ENCODE data around the gene DNMT3B. TPM values are rescaled to one million over a fixed set of nuclear protein-coding genes. Genes with fewer than 3 reads are reported as not detected.

Gene DNMT3B
- total and polyA plus RNA-seq, 9 of the 15 experiments (the other 6 are each of a cell fraction or from before 2014, with no cell fraction given), result 9.3 to 74.8 (median 49.1) TPM

GRCh38 chr20:32764005-32764960, 2.1 kb downstream of the DNMT3B start (continued):
- TF ChIP-seq ZFP91 (CRISPR knock-in tag; IDR thresholded peaks at IDR 0.05), result peak; percentile 10; the same call in 1 of the 2 replicates
- TF ChIP-seq TCFL5 (CRISPR knock-in tag; conservative IDR thresholded peaks at IDR 0.05), result no peak
- no peak for TF ChIP-seq THAP12 (CRISPR knock-in tag; IDR thresholded peaks at IDR 0.05)
- TF ChIP-seq MAFK (IDR thresholded peaks at IDR 0.05; ENCODE audit: low read length), result no peak
- no peak for TF ChIP-seq AFF1 (IDR thresholded peaks at IDR 0.05; ENCODE audit: low read depth in 1 of 2, partially characterized antibody in 2 of 2)
- TF ChIP-seq, protein P1, sequence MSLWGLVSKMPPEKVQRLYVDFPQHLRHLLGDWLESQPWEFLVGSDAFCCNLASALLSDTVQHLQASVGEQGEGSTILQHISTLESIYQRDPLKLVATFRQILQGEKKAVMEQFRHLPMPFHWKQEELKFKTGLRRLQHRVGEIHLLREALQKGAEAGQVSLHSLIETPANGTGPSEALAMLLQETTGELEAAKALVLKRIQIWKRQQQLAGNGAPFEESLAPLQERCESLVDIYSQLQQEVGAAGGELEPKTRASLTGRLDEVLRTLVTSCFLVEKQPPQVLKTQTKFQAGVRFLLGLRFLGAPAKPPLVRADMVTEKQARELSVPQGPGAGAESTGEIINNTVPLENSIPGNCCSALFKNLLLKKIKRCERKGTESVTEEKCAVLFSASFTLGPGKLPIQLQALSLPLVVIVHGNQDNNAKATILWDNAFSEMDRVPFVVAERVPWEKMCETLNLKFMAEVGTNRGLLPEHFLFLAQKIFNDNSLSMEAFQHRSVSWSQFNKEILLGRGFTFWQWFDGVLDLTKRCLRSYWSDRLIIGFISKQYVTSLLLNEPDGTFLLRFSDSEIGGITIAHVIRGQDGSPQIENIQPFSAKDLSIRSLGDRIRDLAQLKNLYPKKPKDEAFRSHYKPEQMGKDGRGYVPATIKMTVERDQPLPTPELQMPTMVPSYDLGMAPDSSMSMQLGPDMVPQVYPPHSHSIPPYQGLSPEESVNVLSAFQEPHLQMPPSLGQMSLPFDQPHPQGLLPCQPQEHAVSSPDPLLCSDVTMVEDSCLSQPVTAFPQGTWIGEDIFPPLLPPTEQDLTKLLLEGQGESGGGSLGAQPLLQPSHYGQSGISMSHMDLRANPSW (CRISPR knock-in tag; IDR thresholded peaks at IDR 0.05), result 0 out of 2 replicates have a peak, but pooled peaks have one; percentile 51
- no peak for TF ChIP-seq KLF13 (tag; IDR thresholded peaks at IDR 0.05; ENCODE audit: borderline replicate concordance, low read depth)
- TF ChIP-seq L3MBTL2 (IDR thresholded peaks at IDR 0.05), result 0 out of 2 replicates have a peak, but pooled peaks have one; percentile 11
- no peak for TF ChIP-seq TEAD4 (IDR thresholded peaks at IDR 0.05; ENCODE audit: low read length)
- TF ChIP-seq TEAD4 (CRISPR knock-in tag; IDR thresholded peaks at IDR 0.05; ENCODE audit: borderline replicate concordance), result no peak
- TF ChIP-seq ZNF24 (IDR thresholded peaks at IDR 0.05), result no peak
- TF ChIP-seq RAD51 (IDR thresholded peaks at IDR 0.05; ENCODE audit: borderline replicate concordance, low read depth), result peak; percentile 35; the same call in 1 of the 2 replicates
- TF ChIP-seq ZNF184 (CRISPR knock-in tag; IDR thresholded peaks at IDR 0.05), result no peak
- TF ChIP-seq NR2C1 (IDR thresholded peaks at IDR 0.05), result no peak
- TF ChIP-seq NR2C1 (tag; IDR thresholded peaks at IDR 0.05), result no peak

Measured in K562 (cell line).